H1 (cell line): ENCODE results near the gene MFAP3. TPM values are rescaled to one million over a fixed set of nuclear protein-coding genes. Genes with fewer than 3 reads are reported as not detected.

Experiments used
- CTCF ChIA-PET: fragments of 300-600 bp; sonication (Branson Sonifier 250); formaldehyde crosslinking; loops from one replicate; lab custom pipeline; 2021; ENCODE audit not compliant: partially characterized antibody; lab: Charles Lee
- POLR2A ChIA-PET: fragments of 300-600 bp; sonication (Branson Sonifier 250); formaldehyde crosslinking; loops from one replicate; lab custom pipeline; 2021; ENCODE audit warnings: inconsistent platforms; ENCODE audit not compliant: partially characterized antibody; lab: Charles Lee
- DNase-seq, 2 experiments: peaks; one replicate each; pipeline versions ENCODE4 v3.0.0 to v3.0.0-alpha.2; 2010 to 2022; ENCODE audit warnings: low spot score in 2 of 2, low read depth in 1 of 2, mixed read lengths in 1 of 2
- FAIRE-seq: peaks from 2 replicates; lab custom pipeline; 2011; peaks lifted over from hg19 to GRCh38; lab: Jason Lieb, UNC
- H2AFZ ChIP-seq: 2 replicates; pipeline ENCODE4 v1.8.1; 2012; ENCODE audit warnings: low read length, inconsistent platforms
- H2AK5ac ChIP-seq: 2 replicates; pipeline ENCODE4 v1.6.1; 2013; ENCODE audit warnings: low read depth, low read length
- H2BK120ac ChIP-seq: replicated peaks from 2 replicates; pipeline ENCODE3; 2013; ENCODE audit warnings: low read depth, low read length, inconsistent platforms
- H2BK12ac ChIP-seq: 2 replicates; pipeline ENCODE4 v1.6.1; 2013; ENCODE audit warnings: low read depth, low read length
- H2BK15ac ChIP-seq: 2 replicates; pipeline ENCODE4 v1.6.1; 2013; ENCODE audit warnings: low read length
- H2BK20ac ChIP-seq: 2 replicates; pipeline ENCODE4 v1.6.1; 2013; ENCODE audit warnings: low read length
- H2BK5ac ChIP-seq: 2 replicates; pipeline ENCODE4 v1.6.1; 2013; ENCODE audit warnings: low read depth, low read length
- H3K14ac ChIP-seq: 2 replicates; pipeline ENCODE4 v1.6.1; 2013; ENCODE audit warnings: inconsistent platforms; ENCODE audit not compliant: insufficient read length
- H3K18ac ChIP-seq: 2 replicates; pipeline ENCODE4 v1.6.1; 2013; ENCODE audit warnings: low read length; ENCODE audit errors: extremely low read depth
- H3K23ac ChIP-seq: 2 replicates; pipeline ENCODE4 v1.6.1; 2013; ENCODE audit warnings: inconsistent platforms; ENCODE audit not compliant: insufficient read length
- H3K23me2 ChIP-seq: 2 replicates; pipeline ENCODE4 v1.6.1; 2013; ENCODE audit warnings: low read depth, low read length
- H3K27ac ChIP-seq: 2 replicates; pipeline ENCODE4 v1.6.1; 2011; ENCODE audit warnings: low read depth, low read length, inconsistent platforms
- H3K27me3 ChIP-seq, 4 experiments: replicated peaks in 1 of 4; 1 replicate in 1 of 4; 2 replicates in 3 of 4; pipeline versions ENCODE4 v1.6.1 to v1.8.1; 2011 to 2013; ENCODE audit warnings: low read length in 3 of 4, mild to moderate bottlenecking in 3 of 4, inconsistent platforms in 2 of 4, mixed read lengths in 2 of 4, moderate library complexity in 1 of 4; ENCODE audit not compliant: control insufficient read depth in 3 of 4, insufficient read depth in 3 of 4; ENCODE audit errors: extremely low read depth in 1 of 4
- H3K36me3 ChIP-seq, 4 experiments: 2 replicates each; pipeline versions ENCODE4 v1.6.1 to v1.8.1; 2011 to 2013; ENCODE audit warnings: mild to moderate bottlenecking in 4 of 4, low read length in 3 of 4, moderate library complexity in 2 of 4, control low read depth in 1 of 4, inconsistent platforms in 1 of 4; ENCODE audit not compliant: insufficient read depth in 4 of 4, control insufficient read depth in 2 of 4
- H3K4ac ChIP-seq: replicated peaks from 2 replicates; pipeline ENCODE3; 2013; ENCODE audit warnings: low read length, low read depth, mixed read lengths, inconsistent platforms; ENCODE audit not compliant: insufficient read length
- H3K4me1 ChIP-seq, 4 experiments: replicated peaks in 1 of 4; 1 replicate in 1 of 4; 2 replicates in 3 of 4; pipeline versions ENCODE4 v1.6.1 to v1.8.1; 2011 to 2013; ENCODE audit warnings: low read length in 3 of 4, inconsistent platforms in 2 of 4, mixed read lengths in 1 of 4; ENCODE audit not compliant: insufficient read depth in 4 of 4, control insufficient read depth in 3 of 4
- H3K4me2 ChIP-seq, 2 experiments: 2 replicates each; pipeline versions ENCODE4 v1.6.1 to v1.8.1; 2011 to 2013; ENCODE audit warnings: low read depth in 2 of 2, low read length in 2 of 2, control low read depth in 1 of 2, inconsistent platforms in 1 of 2, mild to moderate bottlenecking in 1 of 2; ENCODE audit not compliant: insufficient read depth in 1 of 2
- H3K4me3 ChIP-seq, 4 experiments: fragments of 200-600, 300-600 bp in 1 of 4; sonication (generic), shearing (Covaris generic), sonication (Bioruptor Twin) in 1 of 4; 2 replicates each; pipeline versions ENCODE4 v1.5.1 to v1.8.1; 2011 to 2016; ENCODE audit warnings: low read length in 4 of 4, low read depth in 3 of 4, control low read depth in 2 of 4, inconsistent platforms in 2 of 4, mild to moderate bottlenecking in 2 of 4, mixed read lengths in 1 of 4, moderate library complexity in 1 of 4; ENCODE audit not compliant: insufficient read depth in 2 of 4; ENCODE audit errors: extremely low read depth in 1 of 4
- H3K56ac ChIP-seq: replicated peaks from 2 replicates; pipeline ENCODE3; 2013; ENCODE audit warnings: low read depth, mild to moderate bottlenecking, mixed read lengths, low read length, inconsistent platforms; ENCODE audit not compliant: insufficient read length
- H3K79me1 ChIP-seq: 2 replicates; pipeline ENCODE4 v1.6.1; 2013; ENCODE audit warnings: low read depth, low read length, control low read depth
- H3K79me2 ChIP-seq, 2 experiments: 2 replicates each; pipeline versions ENCODE4 v1.6.1 to v1.8.1; 2012 to 2013; ENCODE audit warnings: low read length in 2 of 2, mild to moderate bottlenecking in 2 of 2, inconsistent platforms in 1 of 2; ENCODE audit not compliant: insufficient read depth in 2 of 2, control insufficient read depth in 1 of 2
- H3K9ac ChIP-seq, 4 experiments: replicated peaks in 1 of 4; 1 replicate in 1 of 4; 2 replicates in 3 of 4; pipeline versions ENCODE4 v1.6.1 to v1.8.1; 2011 to 2013; ENCODE audit warnings: low read depth in 3 of 4, low read length in 3 of 4, control low read depth in 2 of 4, mild to moderate bottlenecking in 2 of 4, moderate library complexity in 2 of 4, inconsistent platforms in 1 of 4; ENCODE audit errors: extremely low read depth in 1 of 4
- H3K9me3 ChIP-seq, 2 experiments: 2 replicates each; pipeline versions ENCODE4 v1.6.1 to v1.8.1; 2012 to 2013; ENCODE audit warnings: mild to moderate bottlenecking in 2 of 2, moderate library complexity in 2 of 2, control low read depth in 1 of 2, inconsistent platforms in 1 of 2, low read depth in 1 of 2, low read length in 1 of 2, mixed read lengths in 1 of 2; ENCODE audit not compliant: insufficient read depth in 2 of 2
- H4K20me1 ChIP-seq, 2 experiments: replicated peaks in 1 of 2; 2 replicates each; pipeline versions ENCODE3 to v1.8.1; 2011 to 2013; ENCODE audit warnings: inconsistent platforms in 2 of 2, low read length in 2 of 2, mild to moderate bottlenecking in 1 of 2; ENCODE audit not compliant: insufficient read depth in 2 of 2, control insufficient read depth in 1 of 2
- H4K5ac ChIP-seq: 2 replicates; pipeline ENCODE4 v1.6.1; 2013; ENCODE audit warnings: low read length, low read depth, mixed read lengths, inconsistent platforms; ENCODE audit not compliant: insufficient read length
- H4K8ac ChIP-seq: 2 replicates; pipeline ENCODE4 v1.8.0; 2013; ENCODE audit warnings: mild to moderate bottlenecking, moderate library complexity, low read length, inconsistent platforms; ENCODE audit not compliant: insufficient read depth; ENCODE audit errors: extremely low read depth
- H4K91ac ChIP-seq: replicated peaks from 2 replicates; pipeline ENCODE3; 2013; ENCODE audit warnings: low read length, mixed read lengths, inconsistent platforms; ENCODE audit not compliant: insufficient read length
- HDAC6 ChIP-seq: IDR thresholded peaks from one replicate; pipeline ENCODE4 v1.7.1; 2012; ENCODE audit warnings: low read depth, mild to moderate bottlenecking, inconsistent platforms, low read length, moderate library complexity
- JUND ChIP-seq: IDR thresholded peaks from 2 replicates; pipeline ENCODE4 v1.6.1; 2011; ENCODE audit warnings: mild to moderate bottlenecking, improper control_type of control experiment, low read length
- SP4 ChIP-seq: IDR thresholded peaks from 2 replicates; pipeline ENCODE4 v1.6.1; 2012; ENCODE audit warnings: low read length, inconsistent platforms
- WGBS, 2 experiments: shearing (Covaris generic) in 1 of 2; methylation state at CpG; one replicate each; pipeline versions ENCODE4 v1.1.6 to v1.1.7; 2013 to 2015; ENCODE audit warnings: low lambda C conversion rate in 2 of 2, mixed read lengths in 2 of 2, inconsistent platforms in 1 of 2, low coverage in 1 of 2, missing lambda C conversion rate in 1 of 2; ENCODE audit not compliant: insufficient replicate concordance in 2 of 2, insufficient coverage in 1 of 2, insufficient read length in 1 of 2; ENCODE audit errors: extremely low coverage in 1 of 2, missing lambda C conversion rate in 1 of 2; 5-methylcytosine and 5-hydroxymethylcytosine counted together
- polyA plus RNA-seq, 7 experiments: library from polyadenylated mRNA; depleted of rRNA in 3 of 7; stranded (reverse) in 5 of 7; unstranded in 2 of 7; fragments of >200 nt in 5 of 7; fragments of 200-250 nt in 2 of 7; gene quantifications; 1 replicate in 5 of 7; 2 replicates in 1 of 7; 4 replicates in 1 of 7; pipeline versions ENCODE4 v1.2.1 to v1.2.3, GENCODE V29; 2011 to 2013; ENCODE audit warnings: missing spikeins in 2 of 7, mixed read lengths in 2 of 7
- total RNA-seq: library from RNA; stranded (reverse); fragmentation: NEBNext Ultra II Directional; extraction: Animal tissue kit (Norgen Biotek cat#: 25700); gene quantifications from 2 replicates; pipeline ENCODE4 v1.2.1, GENCODE V29; 2021

MFAP3 gene
- total and polyA plus RNA-seq, 2 of the 8 experiments (the other 6 are each of a cell fraction or from before 2014, with no cell fraction given): 13.7 to 27.0 TPM

GRCh38 chr5:153999995-154000394, 38.8 kb upstream of the MFAP3 start:
- no peak for DNase-seq
- H2BK20ac ChIP-seq: no peak overlapping the region
- no peak overlapping the region for H3K18ac ChIP-seq
- H3K56ac ChIP-seq: no peak overlapping the region
- no peak overlapping the region for H2BK5ac ChIP-seq
- H3K4ac ChIP-seq: no peak overlapping the region
- H3K23ac ChIP-seq: no peak overlapping the region
- no peaks in the 10 kb centered on the region for H3K23me2 ChIP-seq
- CTCF ChIA-PET: interaction anchor here (1.0 kb wide), 1 partner anchor 24 kb away, joined by 3 read pairs; no protein-coding TSS in a partner anchor
- H3K4me1 ChIP-seq: no peaks in the 10 kb centered on the region
- no peak overlapping the region for H2AK5ac ChIP-seq
- no peak overlapping the region for H3K14ac ChIP-seq
- no peak overlapping the region for H2BK120ac ChIP-seq
- no peaks in the 10 kb centered on the region for H3K36me3 ChIP-seq
- H3K9ac ChIP-seq: no peak overlapping the region
- no peak overlapping the region for H2BK15ac ChIP-seq
- H3K4me2 ChIP-seq: no peak overlapping the region
- POLR2A ChIA-PET: no interaction called here
- no peaks in the 10 kb centered on the region for H3K79me2 ChIP-seq
- no peak for FAIRE-seq
- H2AFZ ChIP-seq: no peak overlapping the region
- no peak overlapping the region for H4K91ac ChIP-seq
- no peaks in the 10 kb centered on the region for H4K20me1 ChIP-seq
- no peaks in the 10 kb centered on the region for H3K79me1 ChIP-seq
- H4K5ac ChIP-seq: no peak overlapping the region
- no peak overlapping the region for H4K8ac ChIP-seq
- no peak overlapping the region for H2BK12ac ChIP-seq
- WGBS, 2 experiments: 89 to 100% methylated on average over 1 to 3 of the region's 3 CpGs
- no peak overlapping the region for H3K4me3 ChIP-seq
- H3K9me3 ChIP-seq: no peaks in the 10 kb centered on the region; a peak in 1 of 4 replicates
- H3K27me3 ChIP-seq: no peaks in the 10 kb centered on the region
- no peak overlapping the region for H3K27ac ChIP-seq
- TF ChIP-seq JUND: no peak
- TF ChIP-seq HDAC6: no peak
- TF ChIP-seq SP4: no peak
